GM15510 (cell line): ENCODE results near the gene GATA1.

ENCODE experiments used
- POLR2A ChIP-seq: IDR thresholded peaks from 3 replicates; pipeline ENCODE4 v1.6.1; 2011; ENCODE audit warnings: borderline replicate concordance; ENCODE audit not compliant: insufficient read length; ENCODE audit errors: extremely low read depth

The GATA1 gene

DNA sequence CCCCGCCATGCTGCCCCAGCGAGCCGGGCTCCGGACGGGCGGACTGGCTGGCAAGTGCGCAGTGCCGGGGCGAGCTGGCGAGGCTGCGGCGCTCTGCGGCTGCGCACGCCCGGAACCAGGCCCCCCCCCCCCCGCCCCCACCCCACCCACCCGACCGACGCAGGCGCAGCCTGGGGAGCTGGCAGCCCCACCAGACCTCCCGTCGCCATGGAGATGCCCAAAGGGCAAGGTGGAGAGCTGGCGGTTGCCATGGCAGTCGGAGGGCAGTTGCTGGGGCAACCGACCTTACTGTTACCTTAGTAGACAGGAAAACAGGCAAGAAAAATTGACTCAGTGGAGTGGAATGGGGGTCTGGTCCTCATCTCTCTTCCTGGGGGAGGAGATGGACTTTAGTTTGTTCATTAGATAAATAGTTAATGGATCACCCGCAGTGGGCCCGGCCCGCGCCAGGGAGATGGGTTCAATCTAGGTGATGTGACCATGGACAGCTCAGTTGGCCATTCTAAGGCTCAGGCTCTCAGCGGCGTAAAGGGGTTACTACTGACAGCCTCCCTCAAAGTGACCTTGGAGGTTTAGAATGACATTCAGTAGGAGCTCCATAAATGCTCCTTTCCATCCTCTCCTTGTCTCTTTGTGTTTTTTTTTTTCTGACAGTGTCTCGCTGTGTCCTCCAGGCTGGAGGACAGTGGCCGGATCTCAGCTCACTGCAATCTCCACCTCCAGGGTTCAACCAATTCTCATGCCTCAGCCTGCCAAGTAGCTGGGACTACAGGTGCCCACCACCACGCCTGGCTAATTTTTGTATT, 49.3 kb downstream of the GATA1 start, which contains the start of gene PCSK1N:
TSS of gene PCSK1N (minus strand) at position 87 of the 806 bp plus-strand sequence. CDS start at position 9, 78 bp downstream.
- no peak for TF ChIP-seq POLR2A

DNA sequence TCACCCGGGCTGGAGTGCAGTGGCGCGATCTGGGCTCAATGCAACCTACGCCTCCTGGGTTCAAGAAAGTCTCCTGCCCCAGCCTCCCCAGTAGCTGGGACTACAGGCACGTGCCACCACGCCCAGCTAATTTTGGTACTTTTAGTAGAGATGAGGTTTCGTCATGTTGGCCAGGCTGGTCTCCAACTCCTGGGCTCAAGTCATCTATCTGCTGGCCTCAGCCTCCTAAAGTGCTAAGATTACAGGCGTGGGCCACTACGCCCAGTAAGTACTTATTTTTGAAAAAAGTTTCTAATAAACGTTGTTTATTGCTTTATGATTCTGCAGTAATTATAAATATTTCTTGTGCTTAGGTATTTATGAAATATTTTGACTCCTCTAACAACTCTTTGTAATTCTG, 53.3 kb downstream of the GATA1 start:
- TF ChIP-seq POLR2A = no peak
